Effector memory CD4-positive, alpha-beta T cell (primary cell): Measurements from ENCODE around the gene TGFBR2.

Experiments used
- DNase-seq, 3 donors: peaks; one replicate each; pipeline ENCODE4 v3.0.0-alpha.2; 2020
- H3K27ac ChIP-seq: 2 replicates; pipeline ENCODE4 v1.7.0; 2013; ENCODE audit warnings: mild to moderate bottlenecking, low read length, moderate library complexity; ENCODE audit not compliant: insufficient read depth, poor library complexity, severe bottlenecking
- H3K27me3 ChIP-seq: replicated peaks from 2 replicates; pipeline ENCODE4 v1.7.0; 2013; ENCODE audit warnings: mild to moderate bottlenecking, low read length; ENCODE audit not compliant: insufficient read depth, control insufficient read depth, poor library complexity, severe bottlenecking
- H3K36me3 ChIP-seq: 2 replicates; pipeline ENCODE4 v1.7.0; 2013; ENCODE audit warnings: mild to moderate bottlenecking, low read length, moderate library complexity; ENCODE audit not compliant: control insufficient read depth, insufficient read depth
- H3K4me1 ChIP-seq: 2 replicates; pipeline ENCODE4 v1.7.0; 2013; ENCODE audit warnings: low read length, mild to moderate bottlenecking; ENCODE audit not compliant: control insufficient read depth, insufficient read depth, poor library complexity, severe bottlenecking
- H3K4me3 ChIP-seq: 2 replicates; pipeline ENCODE4 v1.7.0; 2013; ENCODE audit warnings: low read length, low read depth, mild to moderate bottlenecking; ENCODE audit not compliant: insufficient read depth, poor library complexity, severe bottlenecking
- H3K9me3 ChIP-seq: 2 replicates; pipeline ENCODE4 v1.7.0; 2013; ENCODE audit warnings: mild to moderate bottlenecking, low read length, moderate library complexity; ENCODE audit not compliant: control insufficient read depth

The TGFBR2 gene

DNA sequence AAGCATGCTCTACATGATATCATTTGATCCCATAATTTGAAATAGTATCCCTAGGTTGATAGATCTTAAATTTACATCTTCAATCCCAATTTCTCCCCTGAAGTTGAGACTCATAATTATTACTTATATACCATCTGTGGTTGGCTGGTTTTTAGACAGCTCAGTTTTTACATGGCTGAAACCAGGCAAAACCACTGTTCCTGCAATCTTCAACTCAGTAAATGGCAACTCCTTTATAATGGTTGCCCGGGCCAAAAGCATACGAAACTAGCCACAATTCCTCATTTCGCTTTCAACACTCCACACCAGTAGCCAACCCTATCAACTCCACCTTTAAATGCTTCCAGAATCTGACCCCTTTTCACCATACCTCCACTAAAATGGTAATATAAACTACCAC is 118.5 kb downstream of the TGFBR2 start:
- Histone ChIP-seq H3K4me1 (no peaks in the 10 kb centered on the region), H3K36me3 (no peaks in the 10 kb centered on the region), H3K27me3 (no peaks in the 10 kb centered on the region), H3K4me3 (no peak overlapping the region), H3K27ac (no peak overlapping the region), H3K9me3 (no peaks in the 10 kb centered on the region)
- DNase-seq = no peak

DNA sequence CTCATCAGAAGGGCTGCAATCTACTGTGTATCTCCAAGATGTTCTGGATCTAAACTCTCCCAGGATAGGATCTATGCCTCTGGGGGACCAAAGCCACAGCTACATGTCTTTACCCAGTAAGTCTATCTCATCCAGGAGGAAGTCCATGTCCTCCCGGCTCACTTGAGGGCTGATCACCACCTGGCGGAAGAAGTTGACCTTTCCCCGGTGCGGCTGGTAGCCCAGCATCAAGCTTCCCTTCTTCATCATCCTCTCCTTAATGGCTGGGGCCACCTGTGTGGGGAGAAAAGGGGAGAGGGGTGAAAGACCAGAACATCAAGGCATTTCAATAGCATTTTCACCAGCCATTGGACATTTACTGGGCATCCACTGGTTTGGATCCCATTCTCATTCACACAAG is 121.7 kb downstream of the TGFBR2 start:
- Histone ChIP-seq H3K27ac (no peak overlapping the region), H3K4me3 (no peak overlapping the region), H3K27me3 (no peaks in the 10 kb centered on the region), H3K9me3 (no peaks in the 10 kb centered on the region), H3K36me3 (no peaks in the 10 kb centered on the region), H3K4me1 (no peaks in the 10 kb centered on the region)
- no peak for DNase-seq

DNA sequence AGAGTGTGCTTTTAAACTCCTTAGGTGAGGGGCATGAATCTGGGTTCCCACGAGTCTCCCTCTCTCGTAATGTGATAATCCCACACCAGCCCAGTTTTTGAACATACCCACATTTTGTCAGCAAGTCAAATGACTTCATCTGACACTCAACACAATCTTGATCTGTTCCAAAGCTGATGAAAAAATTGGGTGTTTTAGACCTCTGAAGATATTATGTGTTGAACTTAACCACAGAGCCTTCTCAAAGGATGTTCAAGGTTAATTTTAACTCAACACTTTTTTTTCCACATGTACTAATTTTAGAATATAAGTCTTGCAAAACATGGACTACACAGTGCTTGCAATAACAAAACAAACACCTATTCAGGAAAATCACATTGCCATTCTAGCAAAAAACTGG is 123.1 kb downstream of the TGFBR2 start:
- Histone ChIP-seq H3K4me3 (no peak overlapping the region), H3K27ac (no peak overlapping the region), H3K36me3 (no peaks in the 10 kb centered on the region), H3K9me3 (no peaks in the 10 kb centered on the region), H3K4me1 (no peaks in the 10 kb centered on the region), H3K27me3 (no peaks in the 10 kb centered on the region)
- no peak for DNase-seq

DNA sequence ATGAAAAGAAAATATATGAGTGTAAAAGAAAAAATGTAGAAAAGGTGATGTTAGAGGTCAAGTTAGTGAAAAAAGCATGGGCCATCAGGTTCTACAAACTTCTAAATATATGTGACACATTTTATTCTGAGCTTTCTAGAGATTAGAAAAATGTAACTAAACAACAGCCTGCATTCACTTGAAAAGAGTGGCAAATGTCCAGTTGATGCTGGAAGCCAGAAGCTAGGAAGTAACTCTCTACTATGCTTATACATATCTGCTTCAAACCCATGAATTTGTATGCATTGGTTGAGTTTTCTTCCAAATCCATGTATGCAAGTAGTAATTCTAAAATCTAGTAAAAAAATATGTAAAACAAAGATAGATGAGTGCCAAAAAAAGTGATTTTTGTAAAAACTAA is 123.5 kb downstream of the TGFBR2 start:
- Histone ChIP-seq H3K9me3 (no peaks in the 10 kb centered on the region), H3K36me3 (no peaks in the 10 kb centered on the region), H3K4me1 (no peaks in the 10 kb centered on the region), H3K4me3 (no peak overlapping the region), H3K27me3 (no peaks in the 10 kb centered on the region), H3K27ac (no peak overlapping the region)
- no peak for DNase-seq

DNA sequence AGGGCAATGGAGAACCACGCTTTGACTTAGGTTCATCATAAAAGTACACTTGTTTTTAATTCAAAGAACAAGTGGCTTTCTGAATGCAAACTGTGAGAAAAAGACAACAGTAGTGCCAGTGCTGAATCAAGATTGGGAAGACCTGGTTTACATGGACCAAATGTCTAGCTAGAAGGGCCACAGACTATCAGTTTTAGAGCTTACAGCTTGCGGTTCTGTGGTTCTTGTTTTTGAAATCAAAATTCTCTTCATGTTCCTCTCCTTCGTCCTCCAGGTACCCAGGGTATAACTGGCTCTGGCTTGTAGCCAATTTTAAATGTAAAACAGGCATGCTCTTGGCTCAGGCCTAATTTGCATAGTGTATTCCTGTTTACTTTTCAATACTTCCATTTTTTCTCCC is 124.6 kb downstream of the TGFBR2 start:
- Histone ChIP-seq H3K4me3 (no peak overlapping the region), H3K9me3 (no peaks in the 10 kb centered on the region), H3K4me1 (no peaks in the 10 kb centered on the region), H3K36me3 (no peaks in the 10 kb centered on the region), H3K27ac (no peak overlapping the region), H3K27me3 (no peaks in the 10 kb centered on the region)
- no peak for DNase-seq

DNA sequence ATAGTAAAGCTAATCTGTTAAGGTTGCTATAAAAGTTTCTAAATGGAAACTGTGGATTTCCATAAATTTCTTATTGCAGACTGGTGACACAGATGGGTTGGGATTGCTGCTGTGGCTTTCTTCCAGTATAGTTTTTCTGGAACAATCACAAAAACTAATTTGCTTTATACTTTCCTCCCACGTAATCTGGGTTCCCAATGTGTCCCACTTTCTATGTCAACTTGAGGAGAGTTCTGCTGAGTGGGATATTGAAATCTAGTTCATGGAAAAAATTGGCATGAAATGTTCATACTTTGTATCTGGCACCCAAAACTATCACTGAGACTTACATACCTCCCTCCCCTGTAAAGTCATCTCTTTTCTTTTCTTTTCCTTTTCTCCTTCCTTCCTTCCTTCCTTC is 126.8 kb downstream of the TGFBR2 start:
- no peak for DNase-seq
- no peaks in the 10 kb centered on the region for H3K36me3 ChIP-seq
- H3K27me3 ChIP-seq = no peaks in the 10 kb centered on the region
- no peaks in the 10 kb centered on the region for H3K9me3 ChIP-seq
- H3K4me1 ChIP-seq = no peaks in the 10 kb centered on the region
- no peak overlapping the region for H3K27ac ChIP-seq
- H3K4me3 ChIP-seq = no peak overlapping the region

DNA sequence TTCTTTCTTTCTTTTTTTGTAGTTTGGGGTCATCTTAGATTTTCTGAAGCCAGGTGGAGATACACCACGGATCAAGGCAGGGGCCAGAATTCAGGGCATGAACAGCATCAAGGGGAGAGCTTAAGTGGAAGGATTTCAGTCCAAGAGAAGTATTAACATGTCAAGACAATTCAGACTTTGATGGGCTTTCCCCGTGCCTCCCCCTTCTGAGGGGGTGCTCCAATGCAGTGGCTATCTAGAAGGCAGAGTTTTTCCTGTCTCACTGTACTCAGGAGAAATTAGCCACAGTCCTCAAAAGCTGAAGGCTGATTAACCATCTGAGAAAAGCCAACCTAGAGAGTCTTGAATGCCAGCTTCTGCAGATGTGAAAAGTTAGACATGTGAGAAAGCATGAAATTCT is 127.3 kb downstream of the TGFBR2 start:
- Histone ChIP-seq H3K4me3 (no peak overlapping the region), H3K36me3 (no peaks in the 10 kb centered on the region), H3K4me1 (no peaks in the 10 kb centered on the region), H3K9me3 (no peaks in the 10 kb centered on the region), H3K27ac (no peak overlapping the region), H3K27me3 (no peaks in the 10 kb centered on the region)
- no peak for DNase-seq

DNA sequence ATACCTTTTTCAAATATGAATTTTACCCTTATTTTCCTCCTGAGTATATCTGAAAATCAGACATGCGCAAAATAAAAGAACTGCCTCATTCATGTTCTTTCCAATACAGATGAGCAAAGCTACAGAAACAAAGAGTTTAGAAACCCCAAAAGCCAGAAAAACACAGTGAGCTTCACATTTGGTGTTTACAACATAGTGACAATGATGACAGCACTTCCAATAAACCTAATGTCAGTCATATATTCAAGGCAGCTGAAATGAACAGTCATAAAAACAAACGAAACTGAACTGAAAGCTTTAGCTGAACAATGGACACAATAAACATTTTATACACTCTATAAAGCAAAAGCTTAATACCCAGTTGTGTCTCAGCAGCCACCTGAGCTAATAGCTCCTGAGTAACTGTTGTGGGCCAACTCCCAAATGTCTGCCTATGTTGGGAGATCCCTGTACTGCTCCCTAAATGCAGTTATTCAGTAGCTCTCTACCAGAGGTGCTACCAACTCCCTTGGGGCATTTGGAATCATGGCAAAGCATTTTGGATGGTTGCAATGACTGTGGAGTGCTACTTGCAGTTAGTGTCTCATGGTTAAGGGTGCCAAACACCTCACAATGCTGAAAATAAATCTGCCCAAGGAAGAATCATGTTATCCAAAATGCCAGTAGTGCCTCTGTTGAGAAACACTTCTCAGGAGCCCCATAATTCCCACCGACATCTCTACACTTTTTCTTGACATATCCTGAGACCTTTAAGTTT is 131.5 kb downstream of the TGFBR2 start:
- no peak overlapping the region for H3K4me3 ChIP-seq
- no peaks in the 10 kb centered on the region for H3K4me1 ChIP-seq
- no peaks in the 10 kb centered on the region for H3K36me3 ChIP-seq
- DNase-seq = no peak
- no peak overlapping the region for H3K27ac ChIP-seq
- no peaks in the 10 kb centered on the region for H3K27me3 ChIP-seq
- no peaks in the 10 kb centered on the region for H3K9me3 ChIP-seq

DNA sequence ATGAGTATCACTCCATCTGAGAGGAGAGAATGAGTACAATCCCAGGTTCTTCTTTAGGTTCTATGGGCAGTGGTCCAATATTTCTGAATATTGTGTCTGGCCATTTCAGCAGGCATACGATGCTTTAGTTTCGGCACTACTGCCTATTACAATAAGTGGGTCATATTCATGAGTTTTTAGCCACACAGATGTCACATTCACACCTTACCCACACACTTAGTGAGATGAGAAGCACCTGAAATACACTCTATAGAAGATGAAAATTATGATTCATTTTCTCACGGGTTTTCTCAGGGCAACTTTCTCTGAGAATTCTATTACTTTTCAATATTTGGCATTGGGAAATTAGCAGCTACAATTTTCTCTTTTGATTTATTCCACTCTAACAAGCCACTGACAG is 132.2 kb downstream of the TGFBR2 start:
- no peak for DNase-seq
- no peaks in the 10 kb centered on the region for H3K36me3 ChIP-seq
- H3K4me3 ChIP-seq = no peak overlapping the region
- no peak overlapping the region for H3K27ac ChIP-seq
- no peaks in the 10 kb centered on the region for H3K27me3 ChIP-seq
- H3K4me1 ChIP-seq = no peaks in the 10 kb centered on the region
- H3K9me3 ChIP-seq = no peaks in the 10 kb centered on the region

DNA sequence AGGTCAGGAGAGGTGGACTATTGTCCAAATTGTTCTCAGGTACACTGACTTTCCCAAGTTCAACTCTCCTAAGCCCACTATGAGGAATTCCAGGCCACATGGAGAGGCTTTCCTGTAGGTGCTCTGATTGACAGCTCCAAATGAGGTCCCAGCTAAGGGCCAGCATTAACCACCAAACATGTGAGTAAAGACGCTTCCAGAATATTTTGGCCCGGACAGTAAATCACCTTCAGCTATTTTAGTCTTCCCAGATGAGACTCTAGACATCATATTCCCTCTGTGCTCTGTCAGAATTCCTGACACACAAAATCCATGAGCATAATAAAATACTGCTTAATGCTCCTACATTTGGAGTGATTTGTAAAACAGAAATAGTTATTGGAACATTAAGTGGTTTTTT is 135.5 kb downstream of the TGFBR2 start:
- no peaks in the 10 kb centered on the region for H3K36me3 ChIP-seq
- no peak for DNase-seq
- no peak overlapping the region for H3K4me3 ChIP-seq
- no peaks in the 10 kb centered on the region for H3K27me3 ChIP-seq
- no peaks in the 10 kb centered on the region for H3K4me1 ChIP-seq
- no peak overlapping the region for H3K27ac ChIP-seq
- no peaks in the 10 kb centered on the region for H3K9me3 ChIP-seq
